H9 (cell line): Measurements from ENCODE around the gene NF1. TPM values are rescaled to one million over a fixed set of nuclear protein-coding genes. Genes with fewer than 3 reads are reported as not detected.

Experiments used
- DNase-seq: peaks from one replicate; pipeline ENCODE4 v3.0.0-alpha.2; 2017
- H2AFZ ChIP-seq: one replicate; pipeline ENCODE4 v1.6.1; 2013; ENCODE audit warnings: mild to moderate bottlenecking, low read length, control low read depth, moderate library complexity
- H2AK5ac ChIP-seq: 2 replicates; pipeline ENCODE4 v1.6.1; 2013; ENCODE audit warnings: low read length, control low read depth, mixed read lengths; ENCODE audit not compliant: insufficient read length
- H2BK120ac ChIP-seq: one replicate; pipeline ENCODE4 v1.6.1; 2013; ENCODE audit warnings: low read depth, mild to moderate bottlenecking, low read length, control low read depth, inconsistent platforms; ENCODE audit not compliant: poor library complexity, severe bottlenecking
- H2BK12ac ChIP-seq: 2 replicates; pipeline ENCODE4 v1.6.1; 2013; ENCODE audit warnings: low read length, control low read depth, mixed read lengths, low read depth; ENCODE audit not compliant: insufficient read length
- H2BK15ac ChIP-seq: 2 replicates; pipeline ENCODE4 v1.6.1; 2013; ENCODE audit warnings: low read depth, low read length, control low read depth
- H2BK20ac ChIP-seq: one replicate; pipeline ENCODE4 v1.6.1; 2013; ENCODE audit warnings: low read depth, mild to moderate bottlenecking, low read length, control low read depth, inconsistent platforms; ENCODE audit not compliant: poor library complexity, severe bottlenecking
- H2BK5ac ChIP-seq: 2 replicates; pipeline ENCODE4 v1.6.1; 2013; ENCODE audit warnings: low read length, control low read depth, mixed read lengths; ENCODE audit not compliant: insufficient read length
- H3K14ac ChIP-seq: 2 replicates; pipeline ENCODE4 v1.6.1; 2013; ENCODE audit warnings: low read length, control low read depth; ENCODE audit not compliant: insufficient read depth
- H3K18ac ChIP-seq: 2 replicates; pipeline ENCODE4 v1.6.1; 2013; ENCODE audit warnings: low read depth, mild to moderate bottlenecking, mixed read lengths, low read length, control low read depth; ENCODE audit not compliant: insufficient read length
- H3K23ac ChIP-seq: 2 replicates; pipeline ENCODE4 v1.6.1; 2013; ENCODE audit warnings: low read length, control low read depth, mixed read lengths, low read depth; ENCODE audit not compliant: insufficient read length
- H3K23me2 ChIP-seq: 2 replicates; pipeline ENCODE4 v1.6.1; 2013; ENCODE audit warnings: low read depth, mild to moderate bottlenecking, mixed read lengths, low read length, control low read depth; ENCODE audit not compliant: insufficient read length, poor library complexity, severe bottlenecking
- H3K27ac ChIP-seq: 2 replicates; pipeline ENCODE4 v1.5.1; 2013; ENCODE audit warnings: low read length, control low read depth, mixed read lengths, low read depth; ENCODE audit not compliant: insufficient read length
- H3K27me3 ChIP-seq: 2 replicates; pipeline ENCODE4 v1.6.1; 2013; ENCODE audit warnings: low read length, control low read depth, inconsistent platforms; ENCODE audit not compliant: insufficient read depth
- H3K4ac ChIP-seq: 2 replicates; pipeline ENCODE4 v1.6.1; 2013; ENCODE audit warnings: low read depth, mild to moderate bottlenecking, control low read depth, inconsistent platforms, low read length, moderate library complexity
- H3K4me1 ChIP-seq: 2 replicates; pipeline ENCODE4 v1.6.1; 2013; ENCODE audit warnings: low read length, control low read depth, inconsistent platforms; ENCODE audit not compliant: insufficient read depth
- H3K4me2 ChIP-seq: 2 replicates; pipeline ENCODE4 v1.6.1; 2013; ENCODE audit warnings: low read length, control low read depth, mixed read lengths; ENCODE audit not compliant: insufficient read length, insufficient read depth
- H3K56ac ChIP-seq: 2 replicates; pipeline ENCODE4 v1.6.1; 2013; ENCODE audit warnings: low read depth, mild to moderate bottlenecking, mixed read lengths, low read length, control low read depth; ENCODE audit not compliant: insufficient read length
- H3K79me1 ChIP-seq: 2 replicates; pipeline ENCODE4 v1.6.1; 2013; ENCODE audit warnings: low read depth, mild to moderate bottlenecking, moderate library complexity, low read length, control low read depth, inconsistent platforms; ENCODE audit not compliant: insufficient read depth, poor library complexity, severe bottlenecking
- H3K79me2 ChIP-seq: 2 replicates; pipeline ENCODE4 v1.6.1; 2013; ENCODE audit warnings: low read length, control low read depth, inconsistent platforms; ENCODE audit not compliant: insufficient read depth
- H3K9ac ChIP-seq: 2 replicates; pipeline ENCODE4 v1.6.1; 2013; ENCODE audit warnings: low read length, control low read depth, mixed read lengths; ENCODE audit not compliant: insufficient read length; ENCODE audit errors: extremely low read depth
- H3K9me3 ChIP-seq: one replicate; pipeline ENCODE4 v1.6.1; 2013; ENCODE audit warnings: low read depth, low read length, inconsistent platforms; ENCODE audit not compliant: control insufficient read depth
- H3T11ph ChIP-seq: one replicate; pipeline ENCODE4 v1.6.1; 2013; ENCODE audit warnings: mild to moderate bottlenecking, low read length, control low read depth, inconsistent platforms
- H4K20me1 ChIP-seq: one replicate; pipeline ENCODE4 v1.6.1; 2013; ENCODE audit not compliant: control insufficient read depth, insufficient read length, insufficient read depth
- H4K5ac ChIP-seq: 2 replicates; pipeline ENCODE4 v1.6.1; 2013; ENCODE audit warnings: low read depth, mild to moderate bottlenecking, mixed read lengths, low read length, control low read depth; ENCODE audit not compliant: insufficient read length
- H4K8ac ChIP-seq: replicated peaks from 2 replicates; pipeline ENCODE4 v1.6.1; 2013; ENCODE audit warnings: low read length, control low read depth, mixed read lengths, low read depth; ENCODE audit not compliant: insufficient read length
- H4K91ac ChIP-seq: 2 replicates; pipeline ENCODE4 v1.6.1; 2013; ENCODE audit warnings: low read depth, mild to moderate bottlenecking, moderate library complexity, mixed read lengths, low read length, control low read depth; ENCODE audit not compliant: insufficient read length
- H3K27ac Mint-ChIP-seq, 3 experiments: 2 replicates in 2 of 3; 3 replicates in 1 of 3; pipeline ENCODE4 v1.8.0; 2020 to 2021; ENCODE audit warnings: mixed read lengths in 3 of 3, mild to moderate bottlenecking in 1 of 3, moderate library complexity in 1 of 3
- H3K27me3 Mint-ChIP-seq: 2 replicates; pipeline ENCODE4 v1.8.0; 2021; ENCODE audit warnings: low read depth, mild to moderate bottlenecking, moderate library complexity, mixed read lengths
- H3K36me3 Mint-ChIP-seq, 3 experiments: 2 replicates in 2 of 3; 3 replicates in 1 of 3; pipeline ENCODE4 v1.8.0; 2020 to 2021; ENCODE audit warnings: low read depth in 3 of 3, mixed read lengths in 3 of 3; ENCODE audit not compliant: insufficient read depth in 1 of 3
- H3K4me1 Mint-ChIP-seq, 2 experiments: 2 replicates each; pipeline ENCODE4 v1.8.0; 2020; ENCODE audit warnings: mixed read lengths in 2 of 2
- H3K4me3 Mint-ChIP-seq, 2 experiments: 2 replicates in 1 of 2; 3 replicates in 1 of 2; pipeline ENCODE4 v1.8.0; 2020 to 2021; ENCODE audit warnings: mild to moderate bottlenecking in 2 of 2, mixed read lengths in 2 of 2, moderate library complexity in 1 of 2
- H3K9me3 Mint-ChIP-seq, 2 experiments: 2 replicates in 1 of 2; 3 replicates in 1 of 2; pipeline ENCODE4 v1.8.0; 2020; ENCODE audit warnings: mild to moderate bottlenecking in 2 of 2, mixed read lengths in 2 of 2, moderate library complexity in 1 of 2
- WGBS: extraction: QIAGEN DNeasy Blood & Tissue Kit; methylation state at CpG from one replicate; pipeline ENCODE4 v1.1.7; 2013; ENCODE audit warnings: missing lambda C conversion rate, low lambda C conversion rate, mixed read lengths; ENCODE audit not compliant: insufficient read length; ENCODE audit errors: extremely low coverage; 5-methylcytosine and 5-hydroxymethylcytosine counted together
- total RNA-seq: library from RNA; stranded (reverse); gene quantifications from 2 replicates; pipeline ENCODE4 v1.2.1, GENCODE V29; 2021
- TF ChIP-seq, protein P1 (sequence below): fragments of 200-600 bp; sonication (generic); conservative IDR thresholded peaks from 3 replicates; pipeline ENCODE4 v1.8.0; 2021; ENCODE audit warnings: antibody characterized with exemption, mild to moderate bottlenecking

Gene NF1
- total RNA-seq, 1 experiment from 2014 or later = 38.1 TPM

DNA sequence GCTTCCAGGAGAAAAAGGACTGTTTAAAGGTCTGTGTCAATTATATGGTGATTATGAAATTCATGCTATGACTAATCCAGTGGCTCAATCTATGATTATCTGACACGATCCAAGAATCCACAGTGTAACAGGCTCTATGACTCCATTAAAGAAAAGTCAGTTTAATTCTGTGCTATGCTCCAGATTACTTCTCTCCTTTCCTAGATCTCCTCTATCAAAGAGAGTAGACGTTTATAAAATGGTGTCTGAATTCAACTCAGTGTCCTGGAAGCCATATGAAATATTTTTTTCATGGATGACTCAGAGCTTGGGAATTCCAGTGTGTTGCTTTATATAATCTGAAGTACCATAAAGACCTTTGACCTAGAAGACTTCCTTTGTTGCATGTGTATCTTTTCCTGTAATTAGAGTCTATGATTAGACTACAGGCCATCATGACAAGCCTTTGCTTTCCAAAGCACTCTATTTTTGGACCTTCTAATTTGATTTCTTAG, 27.0 kb upstream of the NF1 start:
- Histone ChIP-seq H3K23ac (no peak overlapping the region), H3K4me1 (no peaks in the 10 kb centered on the region; the same call in 1 of the 2 replicates), H3K14ac (no peak overlapping the region), H3T11ph (no peak overlapping the region), H3K18ac (no peak overlapping the region), H2BK120ac (no peak overlapping the region), H2BK15ac (no peak overlapping the region), H4K91ac (no peak overlapping the region), H3K27ac (no peak overlapping the region), H3K23me2 (no peaks in the 10 kb centered on the region), H2AK5ac (no peak overlapping the region), H3K4me2 (no peak overlapping the region), H3K4ac (no peak overlapping the region), H4K8ac (no peak overlapping the region), H2BK12ac (no peak overlapping the region), H2BK20ac (no peak overlapping the region), H3K9ac (no peak overlapping the region), H3K79me2 (no peaks in the 10 kb centered on the region), H3K56ac (no peak overlapping the region), H3K27me3 (no peaks in the 10 kb centered on the region), H4K5ac (no peak overlapping the region), H2BK5ac (no peak overlapping the region), H3K79me1 (no peaks in the 10 kb centered on the region), H3K9me3 (no peaks in the 10 kb centered on the region), H2AFZ (no peak overlapping the region), H4K20me1 (no peaks in the 10 kb centered on the region)
- H3K9me3 Mint-ChIP-seq = no peaks in the 10 kb centered on the region
- no peak overlapping the region for H3K27ac Mint-ChIP-seq
- no CpG with 5 or more reads among the region's 2 CpGs for WGBS
- TF ChIP-seq, protein P1, sequence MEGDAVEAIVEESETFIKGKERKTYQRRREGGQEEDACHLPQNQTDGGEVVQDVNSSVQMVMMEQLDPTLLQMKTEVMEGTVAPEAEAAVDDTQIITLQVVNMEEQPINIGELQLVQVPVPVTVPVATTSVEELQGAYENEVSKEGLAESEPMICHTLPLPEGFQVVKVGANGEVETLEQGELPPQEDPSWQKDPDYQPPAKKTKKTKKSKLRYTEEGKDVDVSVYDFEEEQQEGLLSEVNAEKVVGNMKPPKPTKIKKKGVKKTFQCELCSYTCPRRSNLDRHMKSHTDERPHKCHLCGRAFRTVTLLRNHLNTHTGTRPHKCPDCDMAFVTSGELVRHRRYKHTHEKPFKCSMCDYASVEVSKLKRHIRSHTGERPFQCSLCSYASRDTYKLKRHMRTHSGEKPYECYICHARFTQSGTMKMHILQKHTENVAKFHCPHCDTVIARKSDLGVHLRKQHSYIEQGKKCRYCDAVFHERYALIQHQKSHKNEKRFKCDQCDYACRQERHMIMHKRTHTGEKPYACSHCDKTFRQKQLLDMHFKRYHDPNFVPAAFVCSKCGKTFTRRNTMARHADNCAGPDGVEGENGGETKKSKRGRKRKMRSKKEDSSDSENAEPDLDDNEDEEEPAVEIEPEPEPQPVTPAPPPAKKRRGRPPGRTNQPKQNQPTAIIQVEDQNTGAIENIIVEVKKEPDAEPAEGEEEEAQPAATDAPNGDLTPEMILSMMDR = no peak
- H3K4me1 Mint-ChIP-seq = peaks cover 5 to 11% of the 10 kb centered on the region in 2 experiments
- H3K27me3 Mint-ChIP-seq = no peaks in the 10 kb centered on the region; the same call in 1 of the 2 replicates
- no peak overlapping the region for H3K4me3 Mint-ChIP-seq
- no peaks in the 10 kb centered on the region for H3K36me3 Mint-ChIP-seq
- DNase-seq = no peak
